BE2C (cell line): ENCODE results near the gene DPF3.

Experiments
- DNase-seq: peaks from one replicate; pipeline ENCODE4 v3.0.0-alpha.2; 2020
- H3K27me3 ChIP-seq: fragments of 250-450 bp; sonication (Bioruptor Pico); 2 replicates; pipeline ENCODE4 v1.5.1; 2020; ENCODE audit warnings: mild to moderate bottlenecking
- H3K36me3 ChIP-seq: fragments of 250-450 bp; sonication (Bioruptor Pico); 2 replicates; pipeline ENCODE4 v1.5.1; 2020; ENCODE audit warnings: mild to moderate bottlenecking
- H3K4me1 ChIP-seq: fragments of 250-450 bp; sonication (Bioruptor Pico); 2 replicates; pipeline ENCODE4 v1.5.1; 2020
- H3K4me3 ChIP-seq: 2 replicates; pipeline ENCODE4 v1.5.1; 2011; ENCODE audit warnings: low read depth, low read length
- H3K9me3 ChIP-seq: fragments of 250-450 bp; sonication (Bioruptor Pico); 2 replicates; pipeline ENCODE4 v1.5.1; 2020
- TF ChIP-seq, protein P1 (sequence below): IDR thresholded peaks from 2 replicates; pipeline ENCODE4 v1.5.1; 2012; ENCODE audit warnings: mild to moderate bottlenecking, low read depth, low read length

The DPF3 gene

DNA sequence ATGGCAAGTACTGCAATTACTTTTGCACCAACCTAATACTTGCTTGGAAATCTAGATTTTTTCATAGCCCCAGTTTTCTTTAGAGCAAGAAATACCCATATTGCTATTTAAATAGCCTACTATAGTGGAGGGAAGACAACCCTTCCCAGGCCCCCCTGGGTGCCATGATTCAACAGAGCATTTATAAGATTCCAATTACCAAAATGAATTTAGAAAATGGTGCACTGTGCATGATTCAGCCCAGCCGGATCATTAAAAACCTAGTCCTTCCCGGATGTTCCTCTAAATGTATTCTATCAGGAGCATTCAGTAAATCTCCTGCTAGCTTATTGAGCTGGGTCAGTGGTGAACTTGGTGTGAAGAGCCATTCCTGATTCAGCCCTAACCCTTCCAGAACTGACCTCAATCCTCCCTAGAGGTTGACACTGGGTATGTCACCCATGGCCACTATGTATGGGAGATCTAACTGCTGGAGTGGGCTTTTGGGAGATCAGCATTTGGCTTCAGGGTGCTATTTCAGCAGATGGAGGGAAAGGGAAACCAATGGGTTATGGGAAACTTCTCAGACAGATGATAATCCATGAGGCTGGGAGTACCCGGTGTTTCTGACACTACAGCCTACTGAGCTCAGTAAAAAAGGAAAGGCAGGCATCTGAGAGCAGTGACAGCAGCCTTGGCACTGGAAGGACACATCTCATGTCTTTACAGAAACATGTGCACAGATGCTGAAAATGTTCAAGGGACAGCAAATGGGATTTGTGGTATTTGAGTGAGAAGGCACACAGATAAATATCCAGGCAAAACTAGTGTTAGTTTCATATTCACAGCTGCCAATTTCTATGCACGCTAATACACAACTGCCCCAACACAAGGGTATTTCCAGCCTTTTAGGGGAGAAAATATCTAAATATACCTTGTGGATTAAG, 258.9 kb downstream of the DPF3 start:
- Histone ChIP-seq H3K9me3 (no peaks in the 10 kb centered on the region), H3K27me3 (no peaks in the 10 kb centered on the region), H3K4me3 (no peak overlapping the region), H3K4me1 (peaks cover 4% of the 10 kb centered on the region), H3K36me3 (no peaks in the 10 kb centered on the region)
- DNase-seq: no peak
- TF ChIP-seq, protein P1, sequence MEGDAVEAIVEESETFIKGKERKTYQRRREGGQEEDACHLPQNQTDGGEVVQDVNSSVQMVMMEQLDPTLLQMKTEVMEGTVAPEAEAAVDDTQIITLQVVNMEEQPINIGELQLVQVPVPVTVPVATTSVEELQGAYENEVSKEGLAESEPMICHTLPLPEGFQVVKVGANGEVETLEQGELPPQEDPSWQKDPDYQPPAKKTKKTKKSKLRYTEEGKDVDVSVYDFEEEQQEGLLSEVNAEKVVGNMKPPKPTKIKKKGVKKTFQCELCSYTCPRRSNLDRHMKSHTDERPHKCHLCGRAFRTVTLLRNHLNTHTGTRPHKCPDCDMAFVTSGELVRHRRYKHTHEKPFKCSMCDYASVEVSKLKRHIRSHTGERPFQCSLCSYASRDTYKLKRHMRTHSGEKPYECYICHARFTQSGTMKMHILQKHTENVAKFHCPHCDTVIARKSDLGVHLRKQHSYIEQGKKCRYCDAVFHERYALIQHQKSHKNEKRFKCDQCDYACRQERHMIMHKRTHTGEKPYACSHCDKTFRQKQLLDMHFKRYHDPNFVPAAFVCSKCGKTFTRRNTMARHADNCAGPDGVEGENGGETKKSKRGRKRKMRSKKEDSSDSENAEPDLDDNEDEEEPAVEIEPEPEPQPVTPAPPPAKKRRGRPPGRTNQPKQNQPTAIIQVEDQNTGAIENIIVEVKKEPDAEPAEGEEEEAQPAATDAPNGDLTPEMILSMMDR: peak; percentile 21; the same call in 1 of the 2 replicates

DNA sequence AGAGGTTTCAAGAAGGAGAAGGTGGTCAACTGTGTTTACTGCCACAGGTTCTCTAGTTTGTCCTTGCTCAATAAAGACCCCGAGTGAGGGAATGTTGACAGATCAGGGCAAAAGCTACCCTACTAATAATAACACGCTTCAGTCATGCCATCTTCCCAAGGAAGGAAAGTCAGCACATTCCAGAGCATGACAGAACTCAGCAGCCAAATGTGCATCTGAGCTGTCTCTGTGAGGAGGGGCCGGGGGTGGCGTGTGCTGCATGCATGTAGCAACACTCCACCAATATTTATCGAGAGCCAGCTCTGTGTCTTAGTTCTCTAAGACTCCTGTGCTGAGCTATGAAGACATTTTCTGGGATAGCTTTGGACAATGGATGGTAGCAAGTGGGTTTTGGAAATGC, 260.4 kb downstream of the DPF3 start:
- DNase-seq: no peak
- H3K36me3 ChIP-seq: no peaks in the 10 kb centered on the region
- no peak overlapping the region for H3K4me3 ChIP-seq
- H3K4me1 ChIP-seq: peaks cover 4% of the 10 kb centered on the region
- TF ChIP-seq, protein P1: no peak
- H3K9me3 ChIP-seq: no peaks in the 10 kb centered on the region
- no peaks in the 10 kb centered on the region for H3K27me3 ChIP-seq

DNA sequence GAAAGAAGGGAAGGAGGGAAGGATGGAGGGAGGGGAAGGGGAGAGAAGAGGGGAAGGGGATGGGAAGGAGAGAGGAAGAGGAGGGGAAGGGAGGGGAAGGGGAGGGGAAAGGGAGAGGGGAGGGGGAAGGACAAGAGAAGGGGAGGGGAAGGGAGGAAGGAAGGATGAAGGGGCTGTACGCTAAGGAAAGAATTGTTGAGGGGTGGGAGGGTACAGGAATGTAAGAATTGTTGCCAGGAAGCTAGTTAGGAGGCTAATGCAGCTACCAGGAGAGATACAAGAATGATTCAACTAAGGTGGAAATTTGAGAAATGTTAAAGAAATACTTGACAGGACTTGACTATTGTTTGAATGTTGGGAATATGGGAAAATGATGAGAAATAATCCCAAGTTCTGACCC, 261.2 kb downstream of the DPF3 start:
- no peak overlapping the region for H3K4me3 ChIP-seq
- H3K27me3 ChIP-seq: no peaks in the 10 kb centered on the region
- no peaks in the 10 kb centered on the region for H3K36me3 ChIP-seq
- TF ChIP-seq, protein P1: no peak
- peaks cover 4% of the 10 kb centered on the region for H3K4me1 ChIP-seq
- no peaks in the 10 kb centered on the region for H3K9me3 ChIP-seq
- no peak for DNase-seq

DNA sequence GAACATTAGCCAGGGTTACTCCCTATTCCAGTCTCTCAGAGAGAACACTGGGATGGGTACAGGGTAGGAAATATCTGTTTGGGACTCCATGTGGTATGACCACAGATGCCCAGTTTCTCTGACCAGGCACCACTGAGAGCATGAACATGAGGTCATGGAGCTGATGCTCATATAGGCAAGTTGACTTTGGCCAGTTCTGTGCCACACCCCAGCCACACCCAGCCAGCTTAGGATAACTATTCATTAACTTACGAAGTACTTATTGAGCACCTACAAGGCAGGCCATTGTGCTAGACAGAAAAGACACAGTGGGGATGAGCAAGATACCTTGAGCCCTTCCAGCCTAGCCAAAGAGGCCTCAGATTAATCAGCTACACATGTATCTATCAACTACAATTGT, 262.5 kb downstream of the DPF3 start:
- no peak overlapping the region for H3K4me3 ChIP-seq
- H3K27me3 ChIP-seq: no peaks in the 10 kb centered on the region
- H3K4me1 ChIP-seq: peaks cover 4% of the 10 kb centered on the region
- H3K36me3 ChIP-seq: no peaks in the 10 kb centered on the region
- TF ChIP-seq, protein P1: no peak
- no peaks in the 10 kb centered on the region for H3K9me3 ChIP-seq
- no peak for DNase-seq

DNA sequence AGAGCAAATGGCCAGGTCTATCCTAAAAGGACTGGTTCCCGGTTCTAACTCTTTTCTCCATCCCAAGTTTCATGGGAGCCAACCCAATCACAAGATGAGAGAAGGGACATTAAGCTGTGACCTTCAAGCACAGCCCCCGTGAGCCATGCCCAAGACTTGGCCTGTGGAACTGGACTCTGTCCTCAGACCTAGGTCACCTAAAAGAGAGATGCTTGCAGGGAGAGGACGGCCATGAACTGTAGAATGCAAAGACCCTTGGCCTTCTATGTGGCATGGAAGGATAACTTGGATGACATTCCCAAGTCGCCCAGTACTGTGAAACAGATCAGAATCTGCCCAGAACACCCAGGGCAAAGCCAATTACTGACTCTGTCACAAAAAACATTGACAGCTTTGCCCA, 263.5 kb downstream of the DPF3 start:
- peaks cover 2% of the 10 kb centered on the region for H3K4me1 ChIP-seq
- no peak for DNase-seq
- H3K9me3 ChIP-seq: no peaks in the 10 kb centered on the region
- no peaks in the 10 kb centered on the region for H3K27me3 ChIP-seq
- TF ChIP-seq, protein P1: no peak
- no peak overlapping the region for H3K4me3 ChIP-seq
- H3K36me3 ChIP-seq: no peaks in the 10 kb centered on the region

DNA sequence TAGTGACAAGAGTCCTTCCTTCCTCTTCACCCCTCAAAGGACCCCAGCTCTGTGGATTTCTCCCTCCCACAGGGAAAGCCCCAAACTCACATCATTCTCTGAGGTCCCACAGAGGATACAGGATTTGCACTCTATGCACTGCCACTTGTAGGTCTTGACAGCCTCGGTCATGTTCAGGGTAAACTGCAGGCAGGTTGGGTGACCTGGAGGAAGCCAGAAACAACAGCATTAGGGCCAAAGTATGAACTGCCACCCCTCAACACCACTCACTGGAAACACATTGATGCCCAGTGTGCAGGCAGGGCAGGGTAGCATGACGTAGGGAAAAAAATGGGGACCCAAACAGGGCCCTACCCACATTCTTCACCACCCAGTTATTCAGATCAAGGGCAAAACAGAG, 264.4 kb downstream of the DPF3 start:
- Histone ChIP-seq H3K27me3 (no peaks in the 10 kb centered on the region), H3K4me1 (no peaks in the 10 kb centered on the region), H3K4me3 (no peak overlapping the region), H3K9me3 (no peaks in the 10 kb centered on the region), H3K36me3 (no peaks in the 10 kb centered on the region)
- DNase-seq: no peak
- TF ChIP-seq, protein P1: no peak
